Lower leg skin (tissue), 4 donors: ENCODE data around the gene NOC2L. TPM values are rescaled to one million over a fixed set of nuclear protein-coding genes. Genes with fewer than 3 reads are reported as not detected.

Experiments
- DNase-seq, 2 donors: peaks; one replicate each; pipeline ENCODE4 v3.0.0-alpha.2; 2019; ENCODE audit warnings: low spot score in 2 of 2
- H3K4me3 ChIP-seq: fragments of 200-600 bp; sonication (generic); 2 replicates; pipeline ENCODE4 v1.5.1; 2017; ENCODE audit warnings: mild to moderate bottlenecking, low read depth; ENCODE audit not compliant: poor library complexity, severe bottlenecking
- POLR2A ChIP-seq, 2 donors: fragments of 450-650 bp; IDR thresholded peaks; one replicate each; pipeline ENCODE4 v1.6.1; 2016 to 2017; ENCODE audit warnings: antibody characterized with exemption in 2 of 2, mild to moderate bottlenecking in 1 of 2, moderate library complexity in 1 of 2
- WGBS, 2 donors: methylation state at CpG; one replicate each; pipeline ENCODE4 v1.1.5; 2018; 5-methylcytosine and 5-hydroxymethylcytosine counted together
- intact Hi-C: fragments of 100-400 bp; cut with DNase I; formaldehyde crosslinking; loops from one replicate; pipeline ENCODE4 v1.15.0; 2023; ENCODE audit warnings: low total_unique reads
- total RNA-seq, 4 donors: library from RNA; depleted of rRNA; stranded (reverse); fragments of >200 nt; gene quantifications; one replicate each; pipeline ENCODE4 v1.1.0, GENCODE V29; 2016
- TF ChIP-seq, protein P1 (sequence below), 3 donors: fragments of 450-650 bp; IDR thresholded peaks; one replicate each; pipeline ENCODE4 v1.5.1; 2016; ENCODE audit warnings: antibody characterized with exemption in 3 of 3, mild to moderate bottlenecking in 3 of 3, moderate library complexity in 2 of 3

The NOC2L gene
- total RNA-seq, 4 donors from 2014 or later = 44.7 to 67.8 (median 59.6) TPM

DNA sequence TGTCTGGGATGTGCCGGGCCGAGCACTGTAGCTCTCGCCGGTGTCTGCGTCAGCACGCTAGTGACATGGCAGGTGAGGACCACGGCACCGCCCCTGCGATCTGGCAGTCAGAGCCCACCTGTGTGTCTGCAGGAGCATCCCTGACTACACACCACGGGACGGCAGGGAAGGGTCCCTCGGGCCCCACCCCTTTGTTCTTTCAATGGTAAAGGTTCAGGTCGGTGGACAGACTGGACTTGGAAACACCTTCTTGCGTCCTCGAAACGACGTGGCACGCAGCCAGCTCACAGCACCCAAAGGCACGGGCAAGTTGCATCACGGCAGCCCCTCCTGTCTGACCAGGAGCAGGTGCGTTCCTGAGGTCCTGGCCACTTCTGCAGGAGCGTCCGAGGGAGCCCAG is 39.0 kb downstream of the NOC2L start:
- no peak overlapping the region for H3K4me3 ChIP-seq
- DNase-seq = no peak
- 29 to 32% methylated on average over 17 to 23 of the region's 23 CpGs for WGBS, 2 donors
- intact Hi-C loops = no loop called here
- TF ChIP-seq, protein P1, sequence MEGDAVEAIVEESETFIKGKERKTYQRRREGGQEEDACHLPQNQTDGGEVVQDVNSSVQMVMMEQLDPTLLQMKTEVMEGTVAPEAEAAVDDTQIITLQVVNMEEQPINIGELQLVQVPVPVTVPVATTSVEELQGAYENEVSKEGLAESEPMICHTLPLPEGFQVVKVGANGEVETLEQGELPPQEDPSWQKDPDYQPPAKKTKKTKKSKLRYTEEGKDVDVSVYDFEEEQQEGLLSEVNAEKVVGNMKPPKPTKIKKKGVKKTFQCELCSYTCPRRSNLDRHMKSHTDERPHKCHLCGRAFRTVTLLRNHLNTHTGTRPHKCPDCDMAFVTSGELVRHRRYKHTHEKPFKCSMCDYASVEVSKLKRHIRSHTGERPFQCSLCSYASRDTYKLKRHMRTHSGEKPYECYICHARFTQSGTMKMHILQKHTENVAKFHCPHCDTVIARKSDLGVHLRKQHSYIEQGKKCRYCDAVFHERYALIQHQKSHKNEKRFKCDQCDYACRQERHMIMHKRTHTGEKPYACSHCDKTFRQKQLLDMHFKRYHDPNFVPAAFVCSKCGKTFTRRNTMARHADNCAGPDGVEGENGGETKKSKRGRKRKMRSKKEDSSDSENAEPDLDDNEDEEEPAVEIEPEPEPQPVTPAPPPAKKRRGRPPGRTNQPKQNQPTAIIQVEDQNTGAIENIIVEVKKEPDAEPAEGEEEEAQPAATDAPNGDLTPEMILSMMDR (IDR thresholded peaks at IDR 0.05) = no peak
- TF ChIP-seq POLR2A (IDR thresholded peaks at IDR 0.05) = no peak

DNA sequence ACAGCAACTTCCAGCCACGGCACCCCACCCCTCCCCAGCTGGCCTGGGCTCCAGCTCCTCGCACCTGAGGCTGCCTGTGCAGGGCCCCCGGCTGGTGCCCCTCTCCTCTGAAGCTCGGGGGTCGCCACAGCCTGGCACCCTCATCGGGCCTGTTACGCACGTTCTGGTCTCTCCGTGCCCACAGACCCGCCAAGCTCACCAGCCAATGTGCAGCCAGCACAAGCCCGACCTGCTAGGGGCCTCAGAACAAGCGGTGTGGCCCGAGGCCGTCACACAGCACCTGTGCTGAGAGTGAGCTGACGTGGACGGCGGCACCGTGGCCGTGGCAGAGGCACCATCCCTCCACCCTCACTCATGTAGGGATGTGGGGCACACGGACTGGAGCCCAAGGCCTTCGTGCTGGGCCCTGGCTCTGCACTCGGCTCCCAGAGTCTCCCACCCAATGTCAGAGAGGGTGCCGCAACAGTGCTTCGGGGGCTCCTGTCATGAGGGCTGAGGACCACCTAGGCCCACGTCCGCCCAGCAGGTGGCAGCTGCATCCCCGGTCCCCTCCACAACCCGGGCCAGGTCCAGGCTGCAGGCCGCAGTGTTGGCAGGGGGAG is 39.7 kb downstream of the NOC2L start:
- H3K4me3 ChIP-seq = no peak overlapping the region
- no peak for TF ChIP-seq POLR2A (IDR thresholded peaks at IDR 0.05)
- TF ChIP-seq, protein P1 (IDR thresholded peaks at IDR 0.05) = no peak
- intact Hi-C loops = no loop called here
- no peak for DNase-seq
- 54 to 57% methylated on average over 16 to 29 of the region's 29 CpGs for WGBS, 2 donors

DNA sequence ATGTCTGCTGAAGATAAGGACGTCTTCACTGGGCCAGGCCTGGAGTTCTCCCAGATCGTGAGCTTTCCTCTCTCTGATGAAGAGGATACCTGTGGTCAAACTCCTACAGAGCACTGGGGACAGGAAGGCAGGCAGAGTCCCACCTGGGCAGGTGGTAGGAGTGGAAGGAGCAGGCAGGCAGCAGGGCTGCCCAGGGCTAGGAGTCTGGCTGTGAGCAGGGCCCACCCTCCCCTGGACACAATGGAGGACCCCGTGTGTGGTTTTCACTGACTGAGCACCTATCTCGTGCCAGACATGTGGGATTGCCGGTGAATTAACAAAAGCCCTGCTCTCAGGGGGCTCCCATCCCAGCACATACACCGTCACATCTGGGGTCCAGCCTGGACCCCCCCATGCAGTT is 40.2 kb downstream of the NOC2L start:
- intact Hi-C loops = no loop called here
- H3K4me3 ChIP-seq = no peak overlapping the region
- no peak for DNase-seq
- TF ChIP-seq POLR2A (IDR thresholded peaks at IDR 0.05) = no peak
- TF ChIP-seq, protein P1 (IDR thresholded peaks at IDR 0.05) = no peak
- 50 to 64% methylated on average over 6 of the region's 6 CpGs for WGBS, 2 donors

DNA sequence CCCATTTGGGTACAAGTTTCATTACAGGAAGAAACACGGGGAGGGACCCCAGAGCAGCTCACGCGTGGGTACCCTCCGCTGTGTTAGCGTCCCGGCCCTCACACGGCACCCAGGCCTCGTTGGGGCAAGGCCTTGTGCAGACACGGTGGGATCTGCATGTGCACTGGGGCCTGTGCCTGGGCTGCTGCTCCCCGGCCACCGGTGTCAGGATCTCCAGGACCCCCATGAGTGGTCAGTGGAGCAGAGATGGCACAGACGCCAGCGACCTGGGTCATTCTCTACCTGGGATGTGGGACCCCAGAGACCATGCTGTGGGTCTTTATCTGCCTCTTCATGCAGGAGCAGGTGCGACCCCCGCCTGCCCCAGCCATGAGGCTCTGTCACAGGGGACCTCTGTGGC is 40.7 kb downstream of the NOC2L start:
- H3K4me3 ChIP-seq = no peak overlapping the region
- 63 to 76% methylated on average over 11 to 15 of the region's 15 CpGs for WGBS, 2 donors
- DNase-seq = no peak
- intact Hi-C loops = no loop called here
- no peak for TF ChIP-seq POLR2A (IDR thresholded peaks at IDR 0.05)
- TF ChIP-seq, protein P1 (IDR thresholded peaks at IDR 0.05) = no peak

DNA sequence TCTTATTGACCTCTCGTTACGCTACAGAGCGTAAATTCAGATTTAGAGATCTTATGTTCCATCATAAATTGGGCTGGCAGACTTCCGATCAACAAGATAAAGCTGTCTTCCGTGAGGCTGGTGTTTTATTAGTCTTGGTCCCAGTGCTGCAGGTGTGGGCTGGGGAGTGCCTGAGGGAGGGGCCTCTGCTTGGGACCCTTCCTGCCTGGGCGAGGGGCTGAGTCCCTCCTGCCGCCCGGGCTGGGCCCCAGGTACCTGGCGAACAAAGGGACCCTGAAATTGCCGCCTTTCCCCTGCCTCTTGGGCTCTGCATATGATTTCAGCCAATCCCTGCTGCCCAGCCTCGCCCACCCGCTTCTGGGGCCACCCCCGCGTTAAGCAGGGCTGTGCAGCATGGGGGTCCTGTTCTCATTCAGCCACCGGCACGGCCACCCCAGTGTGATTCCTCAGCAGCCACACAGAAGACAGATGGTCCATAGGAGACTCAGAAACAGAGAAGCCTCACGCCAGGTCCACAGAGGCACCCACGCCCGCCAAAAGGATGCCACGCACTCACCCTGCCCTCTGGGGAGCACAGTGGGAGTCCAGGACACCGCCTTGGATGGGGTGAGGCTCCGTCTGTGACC is 41.5 kb downstream of the NOC2L start:
- intact Hi-C loops = no loop called here
- TF ChIP-seq, protein P1 (IDR thresholded peaks at IDR 0.05) = no peak
- no peak for TF ChIP-seq POLR2A (IDR thresholded peaks at IDR 0.05)
- 37 to 38% methylated on average over 16 to 22 of the region's 22 CpGs for WGBS, 2 donors
- DNase-seq = no peak
- H3K4me3 ChIP-seq = no peak overlapping the region

DNA sequence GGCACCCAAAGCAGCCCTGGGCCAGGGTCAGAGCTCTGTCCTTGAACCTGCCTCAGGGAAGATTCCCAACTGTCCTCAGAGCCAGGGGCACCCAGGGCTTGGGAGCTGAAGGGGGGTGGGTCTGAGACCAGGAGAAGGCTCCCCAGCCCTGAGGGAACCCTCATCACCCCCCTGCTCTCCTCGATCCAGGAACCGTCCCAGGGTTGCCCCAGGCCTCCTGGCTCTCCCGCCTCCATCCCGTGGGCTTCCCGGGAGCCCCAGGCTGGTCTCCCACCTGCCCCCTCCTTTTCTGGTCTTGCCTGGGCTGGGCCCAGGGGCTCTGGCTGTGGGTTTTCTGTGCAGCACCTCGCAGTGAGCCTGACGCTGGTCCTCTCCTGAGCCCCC is 42.0 kb downstream of the NOC2L start:
- DNase-seq = no peak
- TF ChIP-seq, protein P1 (IDR thresholded peaks at IDR 0.05) = no peak
- TF ChIP-seq POLR2A (IDR thresholded peaks at IDR 0.05) = no peak
- intact Hi-C loops = no loop called here

More for the DNA sequence above, 42.0 kb downstream of the NOC2L start:
- no peak overlapping the region for H3K4me3 ChIP-seq
- WGBS, 2 donors = 25 to 28% methylated on average over 6 to 7 of the region's 7 CpGs
